HL-60 (cell line): ENCODE measurements around the gene RBP2.

Experiments
- DNase-seq, 2 experiments: peaks; one replicate each; pipeline ENCODE4 v3.0.0-alpha.2; 2010 to 2020; ENCODE audit warnings: low read depth in 1 of 2, low spot score in 1 of 2
- H3K27ac ChIP-seq: fragments of 250-450 bp; sonication (Bioruptor Pico); replicated peaks from 2 replicates; pipeline ENCODE4 v1.5.1; 2020; ENCODE audit warnings: mild to moderate bottlenecking, moderate library complexity
- H3K27me3 ChIP-seq: fragments of 250-450 bp; sonication (Bioruptor Pico); 2 replicates; pipeline ENCODE4 v1.5.1; 2021; ENCODE audit warnings: mild to moderate bottlenecking, moderate library complexity; ENCODE audit not compliant: insufficient read depth, poor library complexity, severe bottlenecking
- H3K4me3 ChIP-seq: replicated peaks from 2 replicates; pipeline ENCODE4 v1.5.1; 2011; ENCODE audit warnings: mild to moderate bottlenecking, control low read depth, low read length; ENCODE audit not compliant: insufficient read depth
- GABPA ChIP-seq: IDR thresholded peaks from 2 replicates; pipeline ENCODE4 v1.6.1; 2012; ENCODE audit warnings: low read depth
- POLR2AphosphoS5 ChIP-seq: IDR thresholded peaks from 2 replicates; pipeline ENCODE4 v1.6.1; 2012; ENCODE audit warnings: low read depth
- SPI1 ChIP-seq: IDR thresholded peaks from 2 replicates; pipeline ENCODE4 v1.6.1; 2012; ENCODE audit warnings: low read depth, mild to moderate bottlenecking, borderline replicate concordance
- long read RNA-seq: library from polyadenylated mRNA; unstranded; transcript quantifications from one replicate; pipeline ENCODE4 v2.0.0, GENCODE V29; 2020
- TF ChIP-seq, protein P1 (sequence below): IDR thresholded peaks from 2 replicates; pipeline ENCODE4 v1.6.1; 2012; ENCODE audit warnings: low read depth; ENCODE audit not compliant: insufficient replicate concordance
- TF ChIP-seq, protein P2 (sequence below): IDR thresholded peaks from one replicate; pipeline ENCODE4 v1.5.1; 2011; ENCODE audit warnings: low read length, control low read depth, inconsistent platforms; ENCODE audit not compliant: insufficient read depth

Gene RBP2
- long read RNA-seq, partial matches to known transcripts: 0 of 2 reads
- long read RNA-seq, other reads (novel, unspliced or antisense): 2 of 2 reads

DNA sequence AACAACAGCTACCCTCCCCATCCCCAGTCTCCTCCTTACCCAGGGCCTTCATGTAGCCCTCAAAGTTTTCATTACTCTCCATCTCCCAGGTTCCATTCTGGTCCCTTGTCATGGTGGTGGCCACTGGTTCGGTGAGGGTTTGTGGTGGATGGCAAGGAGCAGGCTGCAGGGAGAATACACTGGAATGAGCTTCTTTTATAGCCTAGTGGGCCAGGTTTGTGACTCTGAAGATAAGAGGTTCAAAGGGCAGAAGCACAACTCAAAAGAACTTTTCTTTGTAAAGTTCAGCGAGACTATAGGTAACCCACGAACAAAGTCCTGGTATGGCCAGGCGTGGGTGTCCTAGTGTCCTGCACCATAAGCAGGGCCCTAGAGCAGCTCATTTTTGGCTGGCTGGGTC is at the start of gene RBP2:
RBP2 (minus strand) TSS at position 169 of the 400 bp plus-strand sequence; CDS start at position 112, 57 bp downstream.
- no peak within 1 kb of the TSS for H3K27ac ChIP-seq
- no peak for DNase-seq
- TF ChIP-seq SPI1: no peak
- TF ChIP-seq, protein P1, sequence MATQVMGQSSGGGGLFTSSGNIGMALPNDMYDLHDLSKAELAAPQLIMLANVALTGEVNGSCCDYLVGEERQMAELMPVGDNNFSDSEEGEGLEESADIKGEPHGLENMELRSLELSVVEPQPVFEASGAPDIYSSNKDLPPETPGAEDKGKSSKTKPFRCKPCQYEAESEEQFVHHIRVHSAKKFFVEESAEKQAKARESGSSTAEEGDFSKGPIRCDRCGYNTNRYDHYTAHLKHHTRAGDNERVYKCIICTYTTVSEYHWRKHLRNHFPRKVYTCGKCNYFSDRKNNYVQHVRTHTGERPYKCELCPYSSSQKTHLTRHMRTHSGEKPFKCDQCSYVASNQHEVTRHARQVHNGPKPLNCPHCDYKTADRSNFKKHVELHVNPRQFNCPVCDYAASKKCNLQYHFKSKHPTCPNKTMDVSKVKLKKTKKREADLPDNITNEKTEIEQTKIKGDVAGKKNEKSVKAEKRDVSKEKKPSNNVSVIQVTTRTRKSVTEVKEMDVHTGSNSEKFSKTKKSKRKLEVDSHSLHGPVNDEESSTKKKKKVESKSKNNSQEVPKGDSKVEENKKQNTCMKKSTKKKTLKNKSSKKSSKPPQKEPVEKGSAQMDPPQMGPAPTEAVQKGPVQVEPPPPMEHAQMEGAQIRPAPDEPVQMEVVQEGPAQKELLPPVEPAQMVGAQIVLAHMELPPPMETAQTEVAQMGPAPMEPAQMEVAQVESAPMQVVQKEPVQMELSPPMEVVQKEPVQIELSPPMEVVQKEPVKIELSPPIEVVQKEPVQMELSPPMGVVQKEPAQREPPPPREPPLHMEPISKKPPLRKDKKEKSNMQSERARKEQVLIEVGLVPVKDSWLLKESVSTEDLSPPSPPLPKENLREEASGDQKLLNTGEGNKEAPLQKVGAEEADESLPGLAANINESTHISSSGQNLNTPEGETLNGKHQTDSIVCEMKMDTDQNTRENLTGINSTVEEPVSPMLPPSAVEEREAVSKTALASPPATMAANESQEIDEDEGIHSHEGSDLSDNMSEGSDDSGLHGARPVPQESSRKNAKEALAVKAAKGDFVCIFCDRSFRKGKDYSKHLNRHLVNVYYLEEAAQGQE: no peak
- TF ChIP-seq, protein P2, sequence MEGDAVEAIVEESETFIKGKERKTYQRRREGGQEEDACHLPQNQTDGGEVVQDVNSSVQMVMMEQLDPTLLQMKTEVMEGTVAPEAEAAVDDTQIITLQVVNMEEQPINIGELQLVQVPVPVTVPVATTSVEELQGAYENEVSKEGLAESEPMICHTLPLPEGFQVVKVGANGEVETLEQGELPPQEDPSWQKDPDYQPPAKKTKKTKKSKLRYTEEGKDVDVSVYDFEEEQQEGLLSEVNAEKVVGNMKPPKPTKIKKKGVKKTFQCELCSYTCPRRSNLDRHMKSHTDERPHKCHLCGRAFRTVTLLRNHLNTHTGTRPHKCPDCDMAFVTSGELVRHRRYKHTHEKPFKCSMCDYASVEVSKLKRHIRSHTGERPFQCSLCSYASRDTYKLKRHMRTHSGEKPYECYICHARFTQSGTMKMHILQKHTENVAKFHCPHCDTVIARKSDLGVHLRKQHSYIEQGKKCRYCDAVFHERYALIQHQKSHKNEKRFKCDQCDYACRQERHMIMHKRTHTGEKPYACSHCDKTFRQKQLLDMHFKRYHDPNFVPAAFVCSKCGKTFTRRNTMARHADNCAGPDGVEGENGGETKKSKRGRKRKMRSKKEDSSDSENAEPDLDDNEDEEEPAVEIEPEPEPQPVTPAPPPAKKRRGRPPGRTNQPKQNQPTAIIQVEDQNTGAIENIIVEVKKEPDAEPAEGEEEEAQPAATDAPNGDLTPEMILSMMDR: no peak
- TF ChIP-seq POLR2AphosphoS5: no peak
- no peak for TF ChIP-seq GABPA
- H3K27me3 ChIP-seq: peaks cover 2% of the 10 kb centered on the region
- H3K4me3 ChIP-seq: no peak within 1 kb of the TSS

DNA sequence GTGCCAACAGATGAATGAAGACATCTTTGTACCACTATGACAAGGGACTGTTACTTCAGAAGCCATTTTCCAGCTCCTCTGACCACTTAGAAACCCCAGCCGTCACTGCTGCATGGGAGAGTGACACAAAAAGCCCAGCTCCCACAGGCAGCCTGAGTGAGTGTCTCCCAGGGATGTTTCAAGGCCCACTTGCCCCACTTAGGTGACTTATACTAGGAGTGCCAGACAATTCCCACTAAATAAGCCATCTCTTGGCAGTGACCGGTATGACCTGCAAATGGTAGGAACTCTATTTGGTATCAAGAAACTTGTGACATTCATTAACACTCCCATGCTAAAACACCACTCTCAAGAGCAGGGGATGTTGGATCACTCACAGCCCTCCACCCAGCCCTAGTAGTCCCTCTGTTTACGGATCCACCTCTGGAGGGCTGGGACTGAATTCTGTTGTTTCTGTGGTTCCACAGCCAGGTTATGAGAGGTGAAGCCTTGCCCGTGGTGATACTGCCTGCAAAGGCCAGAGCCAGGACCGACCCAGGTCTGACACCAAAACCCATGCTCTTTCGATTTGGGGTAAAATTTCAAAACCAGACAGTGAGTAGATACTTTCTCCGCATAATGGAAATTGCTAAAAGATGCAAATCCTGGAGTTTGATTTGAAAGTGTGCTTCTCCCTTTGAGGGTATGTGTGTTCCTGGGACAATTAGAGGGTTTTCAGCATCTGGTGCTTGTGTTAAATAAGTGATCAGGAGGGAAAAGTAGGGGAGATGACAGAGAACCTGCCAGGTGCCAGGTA is 48.7 kb upstream of the RBP2 start:
- TF ChIP-seq GABPA: no peak
- TF ChIP-seq SPI1: no peak
- TF ChIP-seq, protein P2: no peak
- TF ChIP-seq, protein P1: no peak
- no peak for TF ChIP-seq POLR2AphosphoS5
- no peak overlapping the region for H3K4me3 ChIP-seq
- DNase-seq: no peak
- no peak overlapping the region for H3K27ac ChIP-seq
- H3K27me3 ChIP-seq: no peaks in the 10 kb centered on the region

DNA sequence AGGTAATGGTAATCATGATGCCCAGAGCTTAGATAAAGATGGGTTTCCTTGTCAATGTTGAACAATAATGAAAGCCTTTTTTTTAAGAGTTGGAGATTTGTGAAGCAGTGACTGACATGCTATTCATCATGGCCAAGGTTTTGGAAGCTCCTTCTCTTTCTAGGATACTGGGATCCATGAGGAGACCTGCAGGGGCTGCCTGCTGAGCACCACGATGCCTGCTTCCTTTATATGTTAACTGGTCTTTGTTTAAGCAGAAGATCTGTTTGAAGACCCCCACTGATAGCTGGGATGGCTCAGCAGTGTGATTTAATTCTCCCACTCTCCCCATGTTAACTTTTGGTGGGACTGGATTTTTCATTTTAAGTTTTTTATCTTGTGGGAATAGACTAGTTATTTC is 47.4 kb upstream of the RBP2 start:
- Histone ChIP-seq H3K27me3 (no peaks in the 10 kb centered on the region), H3K27ac (no peak overlapping the region), H3K4me3 (no peak overlapping the region)
- TF ChIP-seq SPI1 (no peak), POLR2AphosphoS5 (no peak), GABPA (no peak)
- TF ChIP-seq, protein P1: no peak
- TF ChIP-seq, protein P2: no peak
- no peak for DNase-seq
